Fibroblast of the aortic adventitia (primary cell): ENCODE data around the gene RAC3. TPM values are rescaled to one million over a fixed set of nuclear protein-coding genes. Genes with fewer than 3 reads are reported as not detected.
A peak's percentile ranks its signal among the peaks of the same experiment; 100 is the strongest.

Experiments
- DNase-seq: peaks from one replicate; pipeline ENCODE4 v3.0.0-alpha.2; 2010; ENCODE audit warnings: low read depth
- H3K4me3 ChIP-seq: 2 replicates; pipeline ENCODE4 v1.5.1; 2011; ENCODE audit warnings: low read depth, mild to moderate bottlenecking, control low read depth, low read length, moderate library complexity
- CTCF ChIP-seq: IDR thresholded peaks from 2 replicates; pipeline ENCODE4 v1.5.1; 2011; ENCODE audit warnings: mild to moderate bottlenecking, low read length, control low read depth, inconsistent platforms; ENCODE audit not compliant: insufficient read depth
- total RNA-seq: library from RNA; depleted of rRNA; stranded (reverse); fragments of >200 nt; gene quantifications from 2 replicates; pipeline ENCODE4 v1.2.3, GENCODE V29; 2012; ENCODE audit warnings: low replicate concordance

Gene RAC3
- total RNA-seq, 1 donor = 6.2 TPM

- no peak for DNase-seq
- H3K4me3 ChIP-seq = no peak overlapping the region
- no peak for TF ChIP-seq CTCF
Observed at GRCh38 chr17:82009413-82009812, 22.1 kb upstream of the RAC3 start.

GRCh38 chr17:82010575-82011525, 20.6 kb upstream of the RAC3 start:
- H3K4me3 ChIP-seq = no peak overlapping the region
- no peak for TF ChIP-seq CTCF
- DNase-seq = no peak

DNA sequence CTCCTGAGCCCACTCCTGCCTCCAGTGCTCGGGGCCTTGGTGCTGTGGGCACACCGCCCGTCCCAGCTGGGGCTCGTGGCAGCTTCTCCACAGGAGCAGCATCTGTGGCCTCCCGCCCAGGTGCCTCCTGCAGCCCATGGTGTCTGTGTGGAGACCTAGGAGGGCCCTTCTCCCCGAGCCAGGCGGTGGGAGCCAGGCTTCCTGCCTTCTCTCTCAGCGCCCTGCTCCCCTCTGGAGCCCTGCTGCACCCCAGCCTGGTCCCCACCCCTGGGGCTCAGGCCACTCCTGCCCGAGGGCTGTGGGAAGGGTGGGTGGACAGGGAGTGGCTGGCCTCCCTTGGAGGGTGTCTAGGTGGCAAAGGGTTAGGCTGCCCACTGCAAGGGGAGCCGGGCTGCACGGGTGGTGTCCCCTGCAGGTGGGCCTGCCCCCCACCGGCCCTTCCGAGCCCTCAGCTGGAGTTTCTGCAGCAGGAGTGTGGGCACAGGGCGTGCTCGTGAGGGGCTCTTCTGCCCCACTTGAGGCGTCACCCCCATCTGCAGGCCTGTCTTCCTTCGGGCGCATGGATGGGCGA, 19.8 kb upstream of the RAC3 start:
- DNase-seq = no peak
- TF ChIP-seq CTCF = no peak
- no peak overlapping the region for H3K4me3 ChIP-seq

DNA sequence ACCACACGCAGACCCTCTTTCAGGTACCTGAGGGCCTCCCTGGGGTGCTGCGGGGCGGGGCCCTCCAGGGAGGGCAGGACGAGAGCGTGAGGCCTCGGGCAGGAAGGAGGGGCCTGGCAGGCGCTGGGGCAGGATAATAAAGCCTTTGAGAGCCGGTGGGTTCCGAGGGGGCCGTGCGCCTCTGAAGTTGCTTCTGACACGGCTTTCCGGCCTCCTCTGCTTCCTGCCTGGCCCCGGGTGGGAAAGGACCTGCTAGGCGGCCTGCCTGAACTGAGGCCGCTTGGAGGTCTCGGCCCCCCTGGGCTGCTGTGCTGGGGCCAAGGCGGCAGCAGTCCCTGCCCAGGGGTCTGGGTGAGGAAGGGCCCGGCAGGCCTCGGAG, 19.2 kb upstream of the RAC3 start:
- no peak for DNase-seq
- no peak for TF ChIP-seq CTCF
- no peak overlapping the region for H3K4me3 ChIP-seq

DNA sequence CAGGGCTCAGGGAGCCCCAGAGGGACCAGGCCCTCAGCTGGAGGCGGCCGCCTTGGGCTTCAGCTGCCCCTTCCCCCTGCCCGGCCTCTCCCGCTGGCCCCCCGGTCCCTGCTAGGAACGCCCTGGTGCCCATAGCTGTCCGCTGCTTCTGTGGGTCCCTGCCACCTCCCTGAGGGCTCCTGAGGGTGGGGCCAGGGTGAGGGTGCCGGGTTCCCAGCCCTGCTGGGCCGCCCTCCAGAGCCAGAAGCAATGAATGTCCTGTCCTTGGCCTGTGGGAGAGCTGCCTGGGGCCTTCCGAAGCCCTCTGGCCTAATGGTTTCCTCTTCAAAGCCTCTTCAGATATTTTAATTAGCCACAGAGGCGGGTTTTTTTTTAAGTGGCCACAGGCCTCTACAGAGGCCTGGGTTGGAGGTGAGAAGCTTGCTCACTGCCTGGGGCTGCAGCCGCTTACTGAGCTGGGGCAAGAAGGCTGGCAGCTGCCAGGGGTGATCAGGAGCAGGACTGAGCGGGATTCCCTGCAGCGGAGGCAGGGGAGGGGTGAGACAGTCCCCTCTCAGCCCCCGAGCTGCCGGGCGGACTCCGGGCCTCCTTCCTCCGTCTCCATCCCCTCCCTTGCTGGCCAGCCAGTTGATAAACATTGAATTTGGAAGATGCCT, 18.7 kb upstream of the RAC3 start:
- TF ChIP-seq CTCF = no peak
- no peak for DNase-seq
- no peak overlapping the region for H3K4me3 ChIP-seq

DNA sequence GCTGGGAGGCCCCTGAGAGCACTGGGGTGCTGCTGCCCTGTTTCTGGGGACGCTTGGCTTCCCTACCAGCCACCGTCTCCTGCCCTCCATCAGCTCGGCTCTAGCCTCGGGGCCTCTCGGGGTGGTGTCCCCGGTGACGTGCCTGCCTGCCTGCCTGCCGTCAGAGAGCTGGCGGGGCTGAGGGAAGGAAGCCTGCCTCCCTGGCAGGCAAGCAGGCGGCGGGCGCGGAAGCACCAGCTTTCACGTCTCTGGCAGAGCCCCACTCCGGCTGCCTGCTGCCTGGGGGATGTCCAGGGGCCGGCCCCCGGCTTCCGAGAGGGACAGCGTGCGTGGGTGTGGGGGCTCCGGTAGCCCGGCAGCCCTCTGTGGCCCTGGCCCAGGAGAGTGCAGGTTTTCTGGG, 18.1 kb upstream of the RAC3 start:
- peak; percentile 20 for DNase-seq
- H3K4me3 ChIP-seq = no peak overlapping the region
- no peak for TF ChIP-seq CTCF
